ENCODE results near the gene NIBAN1. TPM values are rescaled to one million over a fixed set of nuclear protein-coding genes. Genes with fewer than 3 reads are reported as not detected.

NIBAN1 gene
- total RNA-seq, 1 donor from 2014 or later = 3.1 TPM

DNA sequence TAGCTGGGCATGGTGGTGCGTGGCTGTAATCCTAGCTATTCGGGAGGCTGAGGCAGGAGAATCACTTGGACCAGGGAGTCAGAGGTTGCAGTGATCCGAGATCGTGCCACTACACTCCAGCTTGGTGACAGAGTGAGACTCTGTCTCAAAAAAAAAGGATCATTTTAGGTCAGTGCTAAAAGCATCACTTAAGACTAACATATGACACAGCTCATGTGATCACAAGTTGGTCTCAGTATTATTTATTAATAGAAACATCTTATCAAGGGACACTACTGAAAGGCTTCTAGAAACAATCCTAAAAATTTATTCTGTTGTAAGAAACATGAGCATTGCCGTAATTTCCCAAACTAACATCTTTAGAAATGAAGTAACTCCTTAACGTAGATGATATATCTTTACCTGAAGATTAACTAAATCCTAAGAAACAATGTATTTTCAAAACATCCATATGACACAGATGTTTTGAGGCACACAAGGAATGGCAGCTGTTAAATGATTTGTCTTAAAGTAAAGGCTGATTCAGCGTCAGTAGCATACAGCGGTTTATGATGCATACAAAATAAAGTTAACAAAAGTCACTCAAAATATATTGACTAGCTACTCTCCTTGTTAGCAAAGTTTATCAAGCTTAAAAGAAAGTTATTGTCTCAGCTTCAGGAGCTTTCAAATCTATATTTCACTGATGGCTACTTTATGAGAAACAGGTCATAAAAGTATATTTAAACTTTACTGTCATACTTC, 2.6 kb downstream of the NIBAN1 start:
- Mint-ChIP-seq H3K36me3 (no peaks in the 10 kb centered on the region), H3K27me3 (peaks cover 73% of the 10 kb centered on the region), H3K4me1 (ENCODE audit: unreplicated experiment) (peaks cover 4% of the 10 kb centered on the region), H3K27ac (no peak overlapping the region), H3K9me3 (no peaks in the 10 kb centered on the region), H3K4me3 (no peak overlapping the region)
- TF ChIP-seq, protein P1, sequence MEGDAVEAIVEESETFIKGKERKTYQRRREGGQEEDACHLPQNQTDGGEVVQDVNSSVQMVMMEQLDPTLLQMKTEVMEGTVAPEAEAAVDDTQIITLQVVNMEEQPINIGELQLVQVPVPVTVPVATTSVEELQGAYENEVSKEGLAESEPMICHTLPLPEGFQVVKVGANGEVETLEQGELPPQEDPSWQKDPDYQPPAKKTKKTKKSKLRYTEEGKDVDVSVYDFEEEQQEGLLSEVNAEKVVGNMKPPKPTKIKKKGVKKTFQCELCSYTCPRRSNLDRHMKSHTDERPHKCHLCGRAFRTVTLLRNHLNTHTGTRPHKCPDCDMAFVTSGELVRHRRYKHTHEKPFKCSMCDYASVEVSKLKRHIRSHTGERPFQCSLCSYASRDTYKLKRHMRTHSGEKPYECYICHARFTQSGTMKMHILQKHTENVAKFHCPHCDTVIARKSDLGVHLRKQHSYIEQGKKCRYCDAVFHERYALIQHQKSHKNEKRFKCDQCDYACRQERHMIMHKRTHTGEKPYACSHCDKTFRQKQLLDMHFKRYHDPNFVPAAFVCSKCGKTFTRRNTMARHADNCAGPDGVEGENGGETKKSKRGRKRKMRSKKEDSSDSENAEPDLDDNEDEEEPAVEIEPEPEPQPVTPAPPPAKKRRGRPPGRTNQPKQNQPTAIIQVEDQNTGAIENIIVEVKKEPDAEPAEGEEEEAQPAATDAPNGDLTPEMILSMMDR (conservative IDR thresholded peaks at IDR 0.05) = no peak
- no peak for DNase-seq (ENCODE audit: extremely low spot score, unreplicated experiment)

DNA sequence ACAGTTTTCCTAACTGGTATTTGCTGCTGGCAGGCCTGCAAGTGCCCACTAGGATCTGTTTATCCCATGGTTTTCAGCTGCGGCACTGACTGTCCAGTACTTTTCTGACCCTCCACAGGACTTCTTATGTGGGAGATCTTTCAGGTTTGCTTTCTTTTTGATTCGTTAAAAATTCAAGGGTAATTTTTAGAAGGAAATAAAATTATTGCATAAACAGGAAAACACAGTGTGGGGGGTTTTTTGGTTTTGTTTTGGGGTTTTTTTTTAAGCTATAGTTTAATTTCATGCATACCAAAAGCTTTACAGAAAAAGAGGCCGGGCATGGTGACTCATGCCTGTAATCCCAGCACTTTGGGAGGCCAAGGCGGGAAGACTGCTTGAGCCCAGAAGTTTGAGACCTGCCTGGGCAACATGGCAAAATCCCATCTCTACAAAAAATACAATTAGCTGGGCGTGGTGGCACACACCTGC, 3.6 kb downstream of the NIBAN1 start:
- H3K9me3 Mint-ChIP-seq = no peaks in the 10 kb centered on the region
- no peak overlapping the region for H3K27ac Mint-ChIP-seq
- TF ChIP-seq, protein P1 (conservative IDR thresholded peaks at IDR 0.05) = no peak
- H3K4me3 Mint-ChIP-seq = no peak overlapping the region
- H3K27me3 Mint-ChIP-seq = peaks cover 64% of the 10 kb centered on the region
- H3K4me1 Mint-ChIP-seq (ENCODE audit: unreplicated experiment) = peaks cover 4% of the 10 kb centered on the region
- no peak for DNase-seq (ENCODE audit: extremely low spot score, unreplicated experiment)
- H3K36me3 Mint-ChIP-seq = no peaks in the 10 kb centered on the region

DNA sequence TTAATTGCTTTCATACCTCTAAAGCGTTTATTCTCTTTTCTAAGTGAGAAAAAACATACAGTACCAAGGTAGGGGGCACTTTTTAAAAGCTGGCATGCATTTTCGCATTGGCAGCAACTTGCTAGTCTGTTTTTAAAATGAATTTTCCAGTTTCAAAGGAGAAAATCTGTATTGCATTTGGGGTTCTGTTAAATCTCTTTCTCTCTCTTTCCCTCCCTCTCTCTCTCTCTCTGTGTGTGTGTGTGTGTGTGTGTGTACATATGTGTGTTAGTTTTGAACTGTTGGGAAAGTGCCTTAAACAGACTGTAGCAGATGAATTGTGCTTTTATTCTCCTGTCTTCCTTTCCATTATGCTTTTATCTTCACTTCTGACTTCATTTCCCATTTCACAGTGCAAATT, 7.3 kb downstream of the NIBAN1 start:
- H3K27me3 Mint-ChIP-seq = peaks cover 31% of the 10 kb centered on the region
- no peak for DNase-seq (ENCODE audit: extremely low spot score, unreplicated experiment)
- TF ChIP-seq, protein P1 (conservative IDR thresholded peaks at IDR 0.05) = no peak
- no peaks in the 10 kb centered on the region for H3K9me3 Mint-ChIP-seq
- H3K4me1 Mint-ChIP-seq (ENCODE audit: unreplicated experiment) = no peaks in the 10 kb centered on the region
- H3K36me3 Mint-ChIP-seq = no peaks in the 10 kb centered on the region
- no peak overlapping the region for H3K4me3 Mint-ChIP-seq
- H3K27ac Mint-ChIP-seq = no peak overlapping the region

DNA sequence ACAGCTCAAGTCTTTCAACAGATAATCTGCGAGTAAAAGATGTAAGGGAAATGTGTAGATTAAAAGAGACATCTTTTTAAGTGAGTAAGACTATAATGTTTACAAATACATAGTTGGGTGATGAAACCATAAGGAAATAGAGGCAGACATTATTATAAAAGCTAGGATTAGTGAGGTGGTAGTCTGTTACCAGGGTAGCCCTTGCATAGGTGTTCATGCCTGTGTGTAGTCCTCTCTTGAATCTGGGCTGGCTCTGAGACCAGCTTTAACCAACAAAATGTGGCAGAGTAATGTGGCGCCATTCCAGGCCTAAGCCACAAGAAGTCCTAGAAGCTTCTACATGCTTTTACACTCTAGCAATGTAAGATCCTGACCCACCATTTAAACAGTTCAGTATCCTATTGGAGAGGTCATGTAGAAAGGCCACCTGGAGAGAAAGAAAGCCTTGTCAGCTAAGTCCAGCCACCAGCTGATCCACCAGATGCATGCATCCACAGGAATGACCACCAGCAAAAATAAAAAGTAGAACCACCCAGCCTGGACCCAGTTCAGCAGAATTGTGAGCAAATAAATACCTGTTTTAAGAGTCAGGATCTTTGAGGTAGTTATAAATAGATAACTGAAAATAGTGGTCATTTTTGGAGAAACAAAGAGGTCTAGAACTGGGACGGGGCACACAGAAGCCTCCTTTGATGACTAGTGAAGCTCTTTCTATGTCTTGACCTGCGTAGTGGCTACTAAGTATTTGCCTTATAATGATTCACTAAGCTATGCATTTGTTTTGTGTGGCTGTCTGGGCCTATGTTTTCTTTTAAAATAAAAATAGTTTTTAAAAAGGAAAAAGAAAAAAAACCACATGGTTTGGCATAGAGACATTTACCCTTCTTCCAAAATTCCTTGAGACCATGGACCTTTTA, 8.1 kb downstream of the NIBAN1 start:
- H3K9me3 Mint-ChIP-seq = no peaks in the 10 kb centered on the region
- H3K27ac Mint-ChIP-seq = no peak overlapping the region
- no peak overlapping the region for H3K4me3 Mint-ChIP-seq
- H3K36me3 Mint-ChIP-seq = no peaks in the 10 kb centered on the region
- H3K4me1 Mint-ChIP-seq (ENCODE audit: unreplicated experiment) = no peaks in the 10 kb centered on the region
- DNase-seq (ENCODE audit: extremely low spot score, unreplicated experiment) = no peak
- TF ChIP-seq, protein P1 (conservative IDR thresholded peaks at IDR 0.05) = no peak
- peaks cover 23% of the 10 kb centered on the region for H3K27me3 Mint-ChIP-seq

DNA sequence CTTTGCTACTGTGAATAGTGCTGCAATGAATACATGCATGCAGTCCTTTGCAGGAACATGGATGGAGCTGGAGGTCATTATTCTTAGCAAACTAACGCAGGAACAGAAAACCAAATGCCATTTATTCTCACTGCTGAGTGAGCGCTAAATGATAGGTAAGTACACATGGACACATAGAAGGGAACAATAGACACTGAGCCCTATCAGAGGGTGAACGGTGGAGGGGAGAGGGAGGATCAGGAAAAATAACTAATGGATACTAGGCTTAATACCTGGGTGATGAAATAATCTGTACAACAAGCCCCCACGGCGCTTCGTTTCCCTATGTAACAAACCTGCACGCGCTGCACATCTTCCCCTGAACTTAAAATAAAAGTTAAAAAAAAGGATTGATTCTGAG, 8.9 kb downstream of the NIBAN1 start:
- H3K4me1 Mint-ChIP-seq (ENCODE audit: unreplicated experiment) = no peaks in the 10 kb centered on the region
- no peak for DNase-seq (ENCODE audit: extremely low spot score, unreplicated experiment)
- no peaks in the 10 kb centered on the region for H3K9me3 Mint-ChIP-seq
- H3K27ac Mint-ChIP-seq = no peak overlapping the region
- no peaks in the 10 kb centered on the region for H3K36me3 Mint-ChIP-seq
- no peak overlapping the region for H3K4me3 Mint-ChIP-seq
- H3K27me3 Mint-ChIP-seq = peaks cover 15% of the 10 kb centered on the region
- TF ChIP-seq, protein P1 (conservative IDR thresholded peaks at IDR 0.05) = no peak

Measured in type B pancreatic cell (in vitro differentiated cells).